Amygdala (tissue), 56 donors: ENCODE results near the gene CALD1.

Experiments used
- DNase-seq, 56 donors: peaks; one replicate each; lab custom pipeline; 2025; lab: John Stamatoyannopoulos, UW

Gene CALD1

GRCh38 chr7:134890246-134891240 lies 111.1 kb downstream of the CALD1 start:
- peak in 39 of 56 donors; percentile 5 to 72 (median 32) for DNase-seq

- DNase-seq: peak in 54 of 56 donors; percentile 21 to 89 (median 74)
Measured at GRCh38 chr7:134891262-134891695, 111.8 kb downstream of the CALD1 start.

- DNase-seq: peak in 4 of 56 donors; percentile 23 to 55 (median 42)
Measured at GRCh38 chr7:134891696-134892678, 112.6 kb downstream of the CALD1 start.

- no peak for DNase-seq
Measured at GRCh38 chr7:134892963-134893362, 113.5 kb downstream of the CALD1 start.

- no peak for DNase-seq
Measured at GRCh38 chr7:134893920-134894319, 114.5 kb downstream of the CALD1 start.

GRCh38 chr7:134894928-134895327 lies 115.5 kb downstream of the CALD1 start:
- DNase-seq: no peak

- DNase-seq: no peak
Measured at GRCh38 chr7:134896073-134896472, 116.6 kb downstream of the CALD1 start.

GRCh38 chr7:134897936-134898335 lies 118.5 kb downstream of the CALD1 start:
- no peak for DNase-seq

- no peak for DNase-seq
Measured at GRCh38 chr7:134899729-134900128, 120.3 kb downstream of the CALD1 start.

GRCh38 chr7:134900166-134900982 lies 120.9 kb downstream of the CALD1 start:
- no peak for DNase-seq

GRCh38 chr7:134901389-134902020 lies 122.1 kb downstream of the CALD1 start:
- DNase-seq: no peak

GRCh38 chr7:134902058-134902457 lies 122.6 kb downstream of the CALD1 start:
- no peak for DNase-seq

GRCh38 chr7:134903073-134903790 lies 123.8 kb downstream of the CALD1 start:
- no peak for DNase-seq

GRCh38 chr7:134905375-134905774 lies 125.9 kb downstream of the CALD1 start:
- DNase-seq: no peak

- no peak for DNase-seq
Measured at GRCh38 chr7:134907000-134907399, 127.6 kb downstream of the CALD1 start.

- no peak for DNase-seq
Measured at GRCh38 chr7:134907639-134908038, 128.2 kb downstream of the CALD1 start.

- DNase-seq: no peak
Measured at GRCh38 chr7:134908289-134908688, 128.9 kb downstream of the CALD1 start.

- no peak for DNase-seq
Measured at GRCh38 chr7:134910214-134910890, 130.9 kb downstream of the CALD1 start.
